B cell (primary cell): ENCODE data around the gene RPL32. TPM values are rescaled to one million over a fixed set of nuclear protein-coding genes. Genes with fewer than 3 reads are reported as not detected.

Source experiments
- ATAC-seq: fragments of 200-7000 bp; cut with Tn5 transposase; one replicate; pipeline ENCODE4 v1.10.0; 2021; ENCODE audit warnings: low read depth, mild to moderate bottlenecking, moderate number of reproducible peaks, moderate library complexity
- CTCF ChIA-PET: fragments of 350-600 bp; sonication (Branson Sonifier 250); formaldehyde crosslinking; loops from one replicate; lab custom pipeline; 2021; ENCODE audit warnings: antibody characterized with exemption, inconsistent platforms; lab: Charles Lee
- POLR2A ChIA-PET: fragments of 350-600 bp; sonication (Branson Sonifier 250); formaldehyde crosslinking; loops from one replicate; lab custom pipeline; 2021; ENCODE audit warnings: antibody characterized with exemption; lab: Charles Lee
- DNase-seq: peaks from one replicate; pipeline ENCODE4 v3.0.0; 2013
- H2AFZ ChIP-seq: 2 replicates; pipeline ENCODE4 v1.6.1; 2012; ENCODE audit warnings: mild to moderate bottlenecking, low read depth, low read length; ENCODE audit not compliant: insufficient read depth, poor library complexity, severe bottlenecking
- H3K27ac ChIP-seq, 2 donors: 1 replicate in 1 of 2; 2 replicates in 1 of 2; pipeline ENCODE4 v1.5.1; 2012 to 2013; ENCODE audit warnings: low read length in 2 of 2, mild to moderate bottlenecking in 2 of 2, moderate library complexity in 1 of 2
- H3K27me3 ChIP-seq, 4 experiments: fragments of 200-600 bp in 1 of 4; sonication (generic) in 1 of 4; replicated peaks in 1 of 4; 1 replicate in 2 of 4; 2 replicates in 2 of 4; pipeline versions ENCODE4 v1.6.1 to v1.7.0; 2013 to 2016; ENCODE audit warnings: low read length in 3 of 4, mild to moderate bottlenecking in 2 of 4, mixed read lengths in 1 of 4, moderate library complexity in 1 of 4; ENCODE audit not compliant: insufficient read depth in 4 of 4, control insufficient read depth in 3 of 4; ENCODE audit errors: control extremely low read depth in 1 of 4
- H3K36me3 ChIP-seq, 2 experiments: replicated peaks in 1 of 2; 1 replicate in 1 of 2; 2 replicates in 1 of 2; pipeline versions ENCODE4 v1.6.1 to v1.7.1; 2013; ENCODE audit warnings: low read length in 1 of 2; ENCODE audit not compliant: insufficient read depth in 2 of 2, control insufficient read depth in 1 of 2; ENCODE audit errors: control extremely low read depth in 1 of 2, extremely low read depth in 1 of 2
- H3K4me1 ChIP-seq, 2 donors: fragments of 200-600 bp in 1 of 2; sonication (generic) in 1 of 2; 1 replicate in 1 of 2; 2 replicates in 1 of 2; pipeline versions ENCODE4 v1.5.1 to v1.6.1; 2013 to 2017; ENCODE audit warnings: low read length in 2 of 2; ENCODE audit not compliant: control insufficient read depth in 2 of 2, insufficient read depth in 2 of 2
- H3K4me2 ChIP-seq: replicated peaks from 2 replicates; pipeline ENCODE3; 2012; ENCODE audit warnings: mild to moderate bottlenecking, low read depth, low read length; ENCODE audit not compliant: poor library complexity, severe bottlenecking
- H3K4me3 ChIP-seq, 5 experiments: fragments of 200-600 bp in 1 of 5; sonication (generic) in 1 of 5; 1 replicate in 3 of 5; 2 replicates in 2 of 5; pipeline versions ENCODE4 v1.5.1 to v1.7.0; 2011 to 2016; ENCODE audit warnings: low read length in 4 of 5, mild to moderate bottlenecking in 4 of 5, low read depth in 2 of 5, control low read depth in 1 of 5, moderate library complexity in 1 of 5; ENCODE audit not compliant: insufficient read depth in 1 of 5; ENCODE audit errors: control extremely low read depth in 1 of 5, extremely low read depth in 1 of 5
- H3K79me2 ChIP-seq: fragments of 200-600 bp; sonication (generic); one replicate; pipeline ENCODE4 v1.6.0; 2016; ENCODE audit warnings: low read length; ENCODE audit not compliant: control insufficient read depth, insufficient read depth
- H3K9ac ChIP-seq: fragments of 200-600 bp; sonication (generic); 2 replicates; pipeline ENCODE4 v1.6.1; 2017; ENCODE audit warnings: mild to moderate bottlenecking, low read length, moderate library complexity
- H3K9me3 ChIP-seq, 3 donors: one replicate each; pipeline versions ENCODE4 v1.6.1 to v1.7.1; 2013; ENCODE audit warnings: low read length in 2 of 3; ENCODE audit not compliant: control insufficient read depth in 2 of 3, insufficient read depth in 1 of 3; ENCODE audit errors: control extremely low read depth in 1 of 3
- H4K20me1 ChIP-seq: 2 replicates; pipeline ENCODE4 v1.6.0; 2012; ENCODE audit warnings: mild to moderate bottlenecking, low read length; ENCODE audit not compliant: insufficient read depth, control insufficient read depth, poor library complexity, severe bottlenecking
- H3K27ac Mint-ChIP-seq: one replicate; pipeline ENCODE4 v1.8.0; 2021; ENCODE audit warnings: mixed read lengths
- H3K27me3 Mint-ChIP-seq: one replicate; pipeline ENCODE4 v1.8.0; 2021; ENCODE audit warnings: mixed read lengths
- H3K4me1 Mint-ChIP-seq: one replicate; pipeline ENCODE4 v1.8.0; 2021; ENCODE audit warnings: mixed read lengths
- H3K4me3 Mint-ChIP-seq: one replicate; pipeline ENCODE4 v1.8.0; 2021; ENCODE audit warnings: mixed read lengths
- H3K9me3 Mint-ChIP-seq: one replicate; pipeline ENCODE4 v1.8.0; 2022; ENCODE audit warnings: mixed read lengths; ENCODE audit not compliant: insufficient read depth
- CTCF ChIP-seq: fragments of 200-600 bp; IDR thresholded peaks from one replicate; pipeline ENCODE4 v1.8.0; 2022; ENCODE audit warnings: antibody characterized with exemption, mild to moderate bottlenecking
- EZH2 ChIP-seq: IDR thresholded peaks from 2 replicates; pipeline ENCODE4 v1.6.1; 2012; ENCODE audit warnings: borderline replicate concordance, low read depth, mild to moderate bottlenecking, moderate library complexity, low read length; ENCODE audit not compliant: insufficient read depth, poor library complexity, severe bottlenecking
- WGBS: methylation state at CpG from one replicate; pipeline ENCODE4 v1.1.5; 2013; ENCODE audit warnings: missing lambda C conversion rate; ENCODE audit not compliant: insufficient coverage; 5-methylcytosine and 5-hydroxymethylcytosine counted together
- intact Hi-C: fragments of 100-400 bp; cut with micrococcal nuclease; formaldehyde crosslinking; loops from one replicate; pipeline ENCODE4 v1.10.0; 2022
- polyA plus RNA-seq: library from polyadenylated mRNA; depleted of rRNA; stranded (reverse); fragments of >200 nt; gene quantifications from 2 replicates; pipeline ENCODE4 v1.2.3, GENCODE V29; 2012
- total RNA-seq, 2 donors: library from RNA; stranded (reverse); fragments of 120-200 nt in 1 of 2; gene quantifications; 1 replicate in 1 of 2; 2 replicates in 1 of 2; pipeline versions ENCODE4 v1.2.3 to v1.2.4, GENCODE V29; 2013 to 2022

The RPL32 gene
- total and polyA plus RNA-seq, 2 donors (not counting 1 experiment from before 2014, with no cell fraction given) = 2,160 to 2,756 TPM

- 79% methylated on average over 9 of the region's 12 CpGs for WGBS
- Mint-ChIP-seq H3K4me1 (peaks cover 22% of the 10 kb centered on the region), H3K27me3 (peaks cover 8% of the 10 kb centered on the region), H3K27ac (peak overlapping the region; percentile 5), H3K4me3 (no peak overlapping the region), H3K9me3 (no peaks in the 10 kb centered on the region)
- no peak for DNase-seq
- intact Hi-C loops = loop anchor here (5.0 kb wide), 1 partner anchor 136 kb away; the partner anchor contains the start of gene RAF1
- POLR2A ChIA-PET = no interaction called here
- Histone ChIP-seq H3K9ac (no peak overlapping the region), H3K4me3 (no peak overlapping the region), H2AFZ (no peak overlapping the region), H3K4me2 (no peak overlapping the region), H3K27me3 (peaks cover 0 to 14% (median 6%) of the 10 kb centered on the region in 4 experiments), H3K79me2 (no peaks in the 10 kb centered on the region), H3K9me3 (peaks cover 0 to 3% (median 0%) of the 10 kb centered on the region in 3 donors), H3K4me1 (peaks cover 15 to 26% of the 10 kb centered on the region in 2 donors), H3K27ac (no peak overlapping the region), H3K36me3 (no peaks in the 10 kb centered on the region), H4K20me1 (no peaks in the 10 kb centered on the region)
- ATAC-seq = no peak
- TF ChIP-seq EZH2 = no peak
- CTCF ChIA-PET = interaction anchor here (0.9 to 3.3 kb wide), 6 partner anchors 11 to 91 kb away, joined by 3 to 24 read pairs (median 4); partner anchors contain the start of gene RPL32
Observed at GRCh38 chr3:12798559-12799179, 42.7 kb downstream of the RPL32 start.

DNA sequence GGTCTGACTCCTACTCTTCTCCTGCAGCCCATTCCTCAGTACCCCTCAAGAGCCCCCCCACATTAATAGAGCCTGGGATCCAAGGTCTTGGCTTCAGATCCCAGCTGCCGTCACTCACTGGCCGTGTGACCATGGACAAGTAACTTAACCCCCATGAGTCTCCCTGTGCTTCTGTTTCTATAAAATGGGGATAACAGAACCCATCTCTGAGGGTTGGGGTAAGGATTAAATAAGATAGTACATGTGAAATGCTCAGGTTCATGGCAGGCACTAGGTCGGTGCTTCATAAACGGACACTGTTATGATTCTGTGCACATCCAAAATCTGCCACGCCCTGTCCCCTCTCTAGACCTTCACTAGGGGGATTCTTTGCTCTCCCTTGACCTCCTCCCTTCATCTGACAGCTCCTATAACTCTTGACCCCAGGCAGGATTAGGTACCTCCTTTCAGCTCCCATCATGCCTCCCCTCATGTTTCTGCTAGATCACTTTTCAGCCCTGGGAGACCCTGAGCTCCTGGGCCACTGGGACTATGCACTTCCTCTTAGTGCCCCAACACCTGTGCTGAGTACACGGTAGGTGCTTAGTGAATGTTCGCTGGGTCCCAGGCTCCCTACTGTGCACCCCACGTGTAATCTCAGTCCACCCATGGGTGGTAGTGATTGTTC, 43.3 kb downstream of the RPL32 start:
- ATAC-seq = no peak
- Mint-ChIP-seq H3K27ac (peak overlapping the region; percentile 5), H3K27me3 (peaks cover 9% of the 10 kb centered on the region), H3K9me3 (no peaks in the 10 kb centered on the region), H3K4me1 (peaks cover 22% of the 10 kb centered on the region), H3K4me3 (peak overlapping the region; percentile 89)
- H3K4me2 ChIP-seq = no peak overlapping the region
- H3K27me3 ChIP-seq = peaks cover 0 to 14% (median 6%) of the 10 kb centered on the region in 4 experiments
- H3K9ac ChIP-seq = no peak overlapping the region
- 44% methylated on average over 6 of the region's 8 CpGs for WGBS
- POLR2A ChIA-PET = no interaction called here
- H3K9me3 ChIP-seq = peaks cover 0 to 3% (median 0%) of the 10 kb centered on the region in 3 donors
- H3K36me3 ChIP-seq = no peaks in the 10 kb centered on the region
- intact Hi-C loops = loop anchor here (5.0 kb wide), 1 partner anchor 136 kb away; the partner anchor contains the start of gene RAF1
- H4K20me1 ChIP-seq = no peaks in the 10 kb centered on the region
- H3K27ac ChIP-seq = no peak overlapping the region
- H2AFZ ChIP-seq = no peak overlapping the region
- H3K79me2 ChIP-seq = no peaks in the 10 kb centered on the region
- CTCF ChIA-PET = interaction anchor here (0.9 to 3.3 kb wide), 5 partner anchors 11 to 92 kb away, joined by 3 to 24 read pairs (median 4); no protein-coding TSS in a partner anchor
- no peak overlapping the region for H3K4me3 ChIP-seq
- peaks cover 15 to 26% of the 10 kb centered on the region in 2 donors for H3K4me1 ChIP-seq
- peak; percentile 35 for DNase-seq
- no peak for TF ChIP-seq EZH2
- TF ChIP-seq CTCF = no peak
